ENCODE measurements around the gene RIC3. TPM values are rescaled to one million over a fixed set of nuclear protein-coding genes. Genes with fewer than 3 reads are reported as not detected.

RIC3 gene
- total RNA-seq, 2 donors from 2014 or later: 23.5 to 25.3 TPM

GRCh38 chr11:8207080-8208000 lies 38.5 kb upstream of the RIC3 start:
- Mint-ChIP-seq H3K36me3 (ENCODE audit: low read depth) (no peaks in the 10 kb centered on the region), H3K27me3 (ENCODE audit: insufficient read depth) (peaks cover 1% of the 10 kb centered on the region), H3K4me1 (no peaks in the 10 kb centered on the region), H3K27ac (peak overlapping the region; percentile 26), H3K4me3 (no peak overlapping the region), H3K9me3 (no peaks in the 10 kb centered on the region)
- Histone ChIP-seq H3K9me3 (ENCODE audit: control insufficient read depth, low read length) (no peaks in the 10 kb centered on the region), H3K27me3 (ENCODE audit: control insufficient read depth, insufficient read depth, low read length, poor library complexity, severe bottlenecking) (no peaks in the 10 kb centered on the region), H3K9ac (ENCODE audit: extremely low read depth, low read length, poor library complexity, severe bottlenecking) (no peak overlapping the region), H3K36me3 (ENCODE audit: control insufficient read depth, insufficient read depth, low read length) (no peaks in the 10 kb centered on the region), H3K4me3 (ENCODE audit: low read length) (no peak overlapping the region), H3K27ac (ENCODE audit: low read depth, low read length) (peak overlapping the region; percentile 3), H3K4me1 (ENCODE audit: control insufficient read depth, insufficient read depth, low read length) (peaks cover 3% of the 10 kb centered on the region)
- DNase-seq: peak; percentile 57
- TF ChIP-seq, protein P1, sequence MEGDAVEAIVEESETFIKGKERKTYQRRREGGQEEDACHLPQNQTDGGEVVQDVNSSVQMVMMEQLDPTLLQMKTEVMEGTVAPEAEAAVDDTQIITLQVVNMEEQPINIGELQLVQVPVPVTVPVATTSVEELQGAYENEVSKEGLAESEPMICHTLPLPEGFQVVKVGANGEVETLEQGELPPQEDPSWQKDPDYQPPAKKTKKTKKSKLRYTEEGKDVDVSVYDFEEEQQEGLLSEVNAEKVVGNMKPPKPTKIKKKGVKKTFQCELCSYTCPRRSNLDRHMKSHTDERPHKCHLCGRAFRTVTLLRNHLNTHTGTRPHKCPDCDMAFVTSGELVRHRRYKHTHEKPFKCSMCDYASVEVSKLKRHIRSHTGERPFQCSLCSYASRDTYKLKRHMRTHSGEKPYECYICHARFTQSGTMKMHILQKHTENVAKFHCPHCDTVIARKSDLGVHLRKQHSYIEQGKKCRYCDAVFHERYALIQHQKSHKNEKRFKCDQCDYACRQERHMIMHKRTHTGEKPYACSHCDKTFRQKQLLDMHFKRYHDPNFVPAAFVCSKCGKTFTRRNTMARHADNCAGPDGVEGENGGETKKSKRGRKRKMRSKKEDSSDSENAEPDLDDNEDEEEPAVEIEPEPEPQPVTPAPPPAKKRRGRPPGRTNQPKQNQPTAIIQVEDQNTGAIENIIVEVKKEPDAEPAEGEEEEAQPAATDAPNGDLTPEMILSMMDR (conservative IDR thresholded peaks at IDR 0.05): no peak
- 61 to 73% methylated on average over 14 to 20 of the region's 20 CpGs for WGBS, 2 experiments (ENCODE audit: insufficient coverage in 1 of 2, insufficient read length in 1 of 2)

DNA sequence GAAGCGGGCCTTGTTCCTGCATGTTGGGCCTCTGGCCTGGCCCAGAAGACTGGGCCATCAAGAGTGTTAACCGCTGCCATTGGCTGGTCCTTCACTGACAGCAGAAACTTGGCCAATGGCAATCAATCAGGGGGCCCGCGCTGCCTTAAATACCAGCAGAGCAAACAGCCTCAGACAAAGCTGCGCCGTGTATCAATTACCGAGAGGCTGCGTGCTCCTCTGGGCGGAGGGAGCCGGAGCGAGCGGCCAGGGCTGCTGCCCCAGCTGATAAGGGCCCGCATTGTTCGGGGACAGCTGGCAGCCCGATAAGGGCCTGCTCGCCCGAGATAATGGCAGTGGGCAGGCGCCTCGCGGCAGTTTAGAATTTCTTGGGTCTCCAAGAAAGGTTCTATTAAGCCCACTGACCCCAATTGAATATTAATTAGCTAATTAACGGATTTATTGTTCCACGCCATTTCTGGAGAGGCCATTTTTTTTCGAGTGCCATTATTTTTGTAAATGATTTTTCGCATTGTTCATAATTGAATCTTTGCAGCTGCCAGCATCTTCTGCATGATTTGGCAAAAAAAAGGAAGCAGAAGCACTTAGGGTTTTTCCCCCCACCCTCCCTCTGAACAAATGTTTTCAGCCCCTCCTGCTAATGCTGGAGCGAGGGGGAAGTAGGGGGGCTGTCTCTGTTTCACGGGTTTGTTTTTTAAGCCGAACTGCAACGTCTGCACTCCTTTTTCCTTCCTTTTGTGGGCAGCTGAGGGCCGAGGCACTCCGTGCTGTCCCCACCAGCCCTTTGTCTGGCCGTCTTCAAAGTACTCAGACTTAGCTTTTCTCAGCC lies 37.6 kb upstream of the RIC3 start:
- peak; percentile 79 for DNase-seq
- Mint-ChIP-seq H3K27me3 (ENCODE audit: insufficient read depth) (no peaks in the 10 kb centered on the region), H3K27ac (peak overlapping the region; percentile 26), H3K36me3 (ENCODE audit: low read depth) (no peaks in the 10 kb centered on the region), H3K4me1 (no peaks in the 10 kb centered on the region), H3K4me3 (no peak overlapping the region), H3K9me3 (no peaks in the 10 kb centered on the region)
- Histone ChIP-seq H3K4me3 (ENCODE audit: low read length) (no peak overlapping the region), H3K27me3 (ENCODE audit: control insufficient read depth, insufficient read depth, low read length, poor library complexity, severe bottlenecking) (no peaks in the 10 kb centered on the region), H3K36me3 (ENCODE audit: control insufficient read depth, insufficient read depth, low read length) (no peaks in the 10 kb centered on the region), H3K9ac (ENCODE audit: extremely low read depth, low read length, poor library complexity, severe bottlenecking) (no peak overlapping the region), H3K4me1 (ENCODE audit: control insufficient read depth, insufficient read depth, low read length) (peaks cover 8% of the 10 kb centered on the region), H3K27ac (ENCODE audit: low read depth, low read length) (peak overlapping the region; percentile 3), H3K9me3 (ENCODE audit: control insufficient read depth, low read length) (no peaks in the 10 kb centered on the region)
- TF ChIP-seq, protein P1 (conservative IDR thresholded peaks at IDR 0.05): no peak
- WGBS, 2 experiments (ENCODE audit: insufficient coverage in 1 of 2, insufficient read length in 1 of 2): 87 to 88% methylated on average over 25 to 31 of the region's 31 CpGs

GRCh38 chr11:8205566-8205965 lies 36.7 kb upstream of the RIC3 start:
- Histone ChIP-seq H3K4me1 (ENCODE audit: control insufficient read depth, insufficient read depth, low read length) (peaks cover 8% of the 10 kb centered on the region), H3K36me3 (ENCODE audit: control insufficient read depth, insufficient read depth, low read length) (no peaks in the 10 kb centered on the region), H3K27me3 (ENCODE audit: control insufficient read depth, insufficient read depth, low read length, poor library complexity, severe bottlenecking) (no peaks in the 10 kb centered on the region), H3K9ac (ENCODE audit: extremely low read depth, low read length, poor library complexity, severe bottlenecking) (no peak overlapping the region), H3K27ac (ENCODE audit: low read depth, low read length) (no peak overlapping the region), H3K9me3 (ENCODE audit: control insufficient read depth, low read length) (no peaks in the 10 kb centered on the region), H3K4me3 (ENCODE audit: low read length) (no peak overlapping the region)
- H3K27ac Mint-ChIP-seq: no peak overlapping the region
- H3K27me3 Mint-ChIP-seq (ENCODE audit: insufficient read depth): no peaks in the 10 kb centered on the region
- no peaks in the 10 kb centered on the region for H3K9me3 Mint-ChIP-seq
- 93 to 96% methylated on average over 5 to 8 of the region's 8 CpGs for WGBS, 2 experiments (ENCODE audit: insufficient coverage in 1 of 2, insufficient read length in 1 of 2)
- DNase-seq: peak; percentile 14
- H3K4me3 Mint-ChIP-seq: no peak overlapping the region
- no peaks in the 10 kb centered on the region for H3K36me3 Mint-ChIP-seq (ENCODE audit: low read depth)
- TF ChIP-seq, protein P1 (conservative IDR thresholded peaks at IDR 0.05): no peak
- H3K4me1 Mint-ChIP-seq: no peaks in the 10 kb centered on the region
